HL-60/S4 treated with retinoic acid at 250 ng/mL for 4 days and 3 days (cell line): ENCODE measurements around the gene STK32B.
"Not testable (repeated sequence)": the region's sequence is repeated elsewhere in the genome, so short reads cannot be mapped to it uniquely, and the experiment has no call there.

Experiments used
- in situ Hi-C: fragments of 300-500 bp; cut with MboI; formaldehyde crosslinking; loops from 2 replicates; pipeline ENCODE4 v1.7.0; 2022; ENCODE audit warnings: low sequenced_read_pairs

Gene STK32B

DNA sequence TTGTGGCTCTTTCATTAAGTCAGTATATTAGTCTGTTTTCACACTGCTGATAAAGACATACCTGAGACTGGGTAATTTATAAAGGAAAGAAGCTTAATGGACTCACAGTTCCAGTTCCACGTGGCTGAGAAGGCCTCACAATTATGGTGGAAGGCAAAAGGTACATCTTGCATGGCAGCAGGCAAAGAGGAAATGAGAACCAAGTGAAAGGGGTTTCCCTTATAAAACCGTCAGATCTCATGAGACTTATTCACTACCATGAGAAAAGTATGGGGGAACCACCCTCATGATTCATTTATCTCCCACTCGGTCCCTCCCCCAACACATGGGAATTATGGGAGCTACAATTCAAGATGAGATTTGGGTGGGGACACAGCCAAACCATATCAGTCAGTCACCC lies 15.7 kb downstream of the STK32B start:
- in situ Hi-C loops, result not testable (repeated sequence)

DNA sequence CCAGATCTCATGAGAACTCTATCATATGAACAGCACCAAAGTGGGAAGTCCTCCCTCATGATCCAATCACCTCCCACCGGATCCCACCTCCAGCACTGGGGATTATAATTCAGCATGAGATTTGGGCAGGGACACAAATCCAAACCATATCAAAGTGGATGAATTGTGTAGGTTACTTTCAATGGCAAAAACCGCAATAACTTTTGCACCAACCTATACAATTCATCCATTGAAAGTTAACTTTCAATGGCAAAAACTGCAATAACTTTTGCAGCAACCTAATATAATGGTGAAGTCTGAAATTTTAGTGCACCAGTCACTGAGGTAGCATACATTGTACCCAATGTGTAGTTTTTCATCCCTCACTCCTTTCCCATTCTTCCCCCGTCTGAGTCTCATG lies 16.6 kb downstream of the STK32B start:
- in situ Hi-C loops, result no loop called here

DNA sequence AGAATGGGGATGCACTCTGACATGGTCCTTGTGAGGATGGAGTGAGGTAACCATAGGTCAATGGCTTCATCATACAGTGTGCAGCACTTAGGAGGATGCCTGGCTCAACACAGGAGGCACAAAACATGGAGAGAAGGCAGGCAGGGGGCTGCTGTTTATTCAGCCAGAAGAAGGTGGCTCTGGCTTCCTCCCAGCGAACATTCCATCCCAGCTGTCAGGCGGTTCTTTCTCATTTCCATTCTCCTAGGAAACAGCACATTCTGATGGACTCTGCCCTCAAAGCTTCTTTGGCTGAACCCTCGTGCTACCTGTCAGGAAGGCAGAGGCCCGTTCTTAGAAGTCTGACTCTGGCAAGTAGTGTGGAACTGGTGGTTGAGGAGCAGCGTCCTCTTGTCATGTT lies 18.6 kb downstream of the STK32B start:
- in situ Hi-C loops, result no loop called here

DNA sequence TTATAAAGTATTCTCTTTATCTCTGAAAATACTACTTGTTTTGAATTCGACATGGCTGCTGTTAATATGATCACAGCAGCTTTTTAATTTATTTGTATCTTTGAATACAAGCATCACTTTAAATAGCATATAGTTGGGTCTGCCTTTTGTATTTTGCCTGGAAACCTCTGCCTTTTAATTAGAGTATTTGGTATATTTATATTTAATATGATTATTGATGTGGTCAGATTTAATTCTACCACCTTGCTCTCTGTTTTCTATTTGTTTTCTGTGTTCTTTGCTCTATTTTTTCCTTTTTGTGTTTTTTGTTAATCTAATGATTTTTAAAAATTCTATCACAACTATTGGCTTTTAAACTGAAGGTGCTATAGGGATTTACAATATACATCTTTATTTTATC lies 21.7 kb downstream of the STK32B start:
- in situ Hi-C loops, result no loop called here

DNA sequence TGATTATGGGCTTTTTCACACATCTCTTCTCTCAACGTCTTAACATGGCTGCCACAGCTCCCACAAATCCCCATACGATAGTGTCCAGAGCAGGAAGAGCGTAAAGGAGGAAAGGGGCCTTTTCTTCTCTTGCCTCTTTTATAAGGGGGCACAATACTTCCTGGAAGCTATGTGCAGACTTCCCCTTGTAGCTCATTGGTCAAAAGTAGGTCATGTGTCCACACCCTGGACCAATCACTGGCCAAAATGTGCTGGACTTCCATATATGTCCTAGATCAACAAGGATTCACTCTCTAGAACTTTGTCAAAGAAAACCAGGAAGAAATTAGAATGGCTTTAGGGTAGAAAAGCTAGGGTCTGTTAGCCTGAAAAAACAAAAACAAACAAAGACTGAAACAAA lies 26.7 kb downstream of the STK32B start:
- in situ Hi-C loops, result no loop called here

DNA sequence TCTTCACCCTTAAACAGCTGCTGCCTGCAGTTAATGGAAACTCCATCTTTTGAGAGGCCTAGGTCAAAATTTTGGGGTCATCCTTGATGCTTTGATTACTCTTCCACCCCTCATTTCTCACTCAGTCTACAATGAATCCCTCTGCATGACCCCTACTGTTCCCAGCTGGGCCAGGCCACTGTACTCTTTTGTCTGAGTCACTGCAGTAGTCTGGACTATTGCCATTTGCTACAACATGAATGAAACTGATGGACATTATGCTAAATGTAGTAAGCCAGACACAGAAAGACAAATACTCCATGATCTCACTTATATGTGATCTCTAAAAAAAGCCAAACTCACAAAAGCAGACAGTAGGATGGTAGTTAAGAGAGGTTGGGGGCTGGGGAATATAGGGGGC lies 28.3 kb downstream of the STK32B start:
- in situ Hi-C loops, result no loop called here

DNA sequence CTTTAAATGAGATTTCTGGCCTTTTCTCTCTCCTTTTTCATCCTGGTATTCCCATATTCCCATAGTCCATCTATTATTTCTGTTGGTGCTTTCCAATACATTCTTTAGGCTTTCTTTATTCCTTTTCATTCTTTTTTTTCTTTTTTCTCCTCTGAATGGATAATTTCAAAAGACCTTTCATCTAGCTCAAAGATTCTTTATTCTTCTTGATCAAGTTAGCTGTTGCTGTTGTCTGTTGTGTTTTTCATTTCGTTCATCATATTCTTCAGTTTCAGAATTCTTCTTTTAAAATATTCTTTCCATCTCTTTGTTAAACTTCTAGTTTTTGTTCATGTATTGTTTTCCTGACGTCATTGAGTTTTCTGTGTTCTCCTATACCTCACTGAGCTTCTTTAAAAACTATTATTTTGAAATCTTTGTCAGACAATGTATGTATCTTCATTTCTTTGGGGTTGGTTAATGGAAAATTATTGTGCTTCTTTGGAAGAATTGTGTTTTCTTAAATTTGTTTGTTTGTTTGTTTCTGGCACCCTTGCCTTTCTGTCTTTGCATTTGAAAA lies 30.2 kb downstream of the STK32B start:
- in situ Hi-C loops, result no loop called here

DNA sequence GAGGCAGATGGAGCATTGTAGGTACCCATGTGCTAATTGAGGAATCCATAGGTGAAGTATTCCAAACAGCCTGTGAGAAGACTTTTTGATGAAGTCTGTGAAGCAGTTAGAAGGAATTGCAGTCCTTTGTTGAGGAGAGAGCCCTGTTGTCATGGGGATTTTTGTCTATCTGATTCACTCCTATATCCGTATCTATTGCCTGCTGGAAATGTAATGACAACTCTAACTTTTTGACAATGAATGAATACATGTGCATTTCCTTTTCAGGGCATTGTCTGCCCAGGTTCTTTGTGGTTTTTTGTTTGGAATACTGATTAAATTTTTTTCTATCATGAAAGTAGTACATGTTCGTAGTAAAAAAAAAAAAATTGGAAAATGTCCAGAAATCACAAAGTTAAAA lies 31.1 kb downstream of the STK32B start:
- in situ Hi-C loops, result no loop called here

DNA sequence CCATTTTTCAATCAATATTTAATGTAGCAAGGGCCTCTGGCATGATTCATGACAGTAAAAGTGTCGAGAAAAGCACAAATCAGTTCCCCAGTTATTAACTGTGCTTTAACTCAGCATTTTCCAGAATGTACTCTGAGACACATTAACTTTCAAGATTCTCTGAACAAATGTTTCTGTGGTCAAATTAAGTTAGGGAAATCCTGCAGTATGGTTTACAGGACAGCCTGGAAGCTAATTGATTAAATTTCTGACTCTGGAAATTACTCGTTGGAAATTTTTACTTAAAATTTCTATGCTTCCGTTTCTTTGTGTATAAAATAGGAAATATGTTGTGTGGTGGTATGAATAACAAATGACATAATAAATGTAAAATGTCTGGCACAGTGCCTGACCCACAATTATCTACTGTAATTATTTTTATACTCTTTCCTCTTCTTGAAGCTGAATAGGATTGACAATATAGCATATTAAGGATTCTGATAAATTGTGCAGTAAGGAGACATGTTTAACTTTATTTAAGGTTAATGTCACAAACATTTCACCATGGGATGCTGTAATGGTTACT lies 33.7 kb downstream of the STK32B start:
- in situ Hi-C loops, result no loop called here

DNA sequence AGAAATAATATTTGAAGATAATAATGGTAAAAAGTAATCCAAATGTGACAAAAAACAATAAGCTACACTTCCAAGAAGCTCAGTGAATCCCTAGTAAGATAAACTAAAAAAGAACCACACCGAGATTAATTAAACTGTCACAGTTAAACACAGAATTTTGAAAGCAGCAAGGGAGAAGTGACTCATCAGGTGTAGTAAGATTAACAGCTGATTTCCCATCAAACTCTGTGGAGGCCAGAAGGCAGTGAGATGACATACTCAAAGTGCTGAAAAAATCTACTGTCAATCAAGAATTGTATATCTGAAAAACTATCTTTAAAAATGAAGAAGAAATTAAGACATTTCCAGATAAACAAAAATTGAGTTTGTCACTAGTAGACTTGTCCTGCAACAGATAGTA lies 35.3 kb downstream of the STK32B start:
- in situ Hi-C loops, result no loop called here

DNA sequence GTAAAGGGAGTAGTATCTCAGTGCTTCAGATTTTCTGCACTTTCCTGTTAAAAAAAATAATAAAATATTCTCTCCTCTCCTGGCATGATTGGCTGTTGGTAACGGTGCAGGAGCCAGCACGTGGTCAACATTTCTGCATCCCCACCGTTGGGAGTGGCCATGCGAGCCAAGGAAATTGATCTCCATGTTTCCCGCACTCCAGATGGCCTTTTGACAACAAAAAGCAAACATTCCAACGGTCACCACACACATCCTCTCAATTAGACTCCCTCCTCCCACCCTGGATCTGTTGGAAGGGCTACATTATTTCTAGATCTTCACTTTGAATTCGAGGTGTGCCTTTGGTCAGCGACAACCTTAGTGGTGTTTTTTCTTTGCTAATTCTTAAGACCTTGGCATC lies 45.0 kb downstream of the STK32B start:
- in situ Hi-C loops, result no loop called here

DNA sequence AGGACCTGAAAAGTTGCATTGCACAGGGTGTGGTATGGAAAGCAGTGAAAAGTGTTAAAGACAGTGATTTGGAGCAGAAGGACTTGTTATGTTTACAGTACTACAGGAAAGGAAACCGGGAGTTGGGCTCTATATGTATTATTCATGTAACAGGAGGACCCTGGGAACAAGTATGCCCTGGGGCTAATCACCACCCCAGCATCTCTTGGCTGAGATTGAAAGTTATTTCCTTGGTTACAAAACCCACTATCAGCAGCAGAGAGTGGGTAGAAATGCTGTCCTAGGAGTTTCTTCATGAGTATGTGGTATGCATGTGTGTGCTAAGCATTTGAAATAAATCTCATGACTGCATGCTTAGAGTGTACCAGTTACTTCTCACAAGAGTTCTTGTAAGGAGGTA lies 46.9 kb downstream of the STK32B start:
- in situ Hi-C loops, result no loop called here

DNA sequence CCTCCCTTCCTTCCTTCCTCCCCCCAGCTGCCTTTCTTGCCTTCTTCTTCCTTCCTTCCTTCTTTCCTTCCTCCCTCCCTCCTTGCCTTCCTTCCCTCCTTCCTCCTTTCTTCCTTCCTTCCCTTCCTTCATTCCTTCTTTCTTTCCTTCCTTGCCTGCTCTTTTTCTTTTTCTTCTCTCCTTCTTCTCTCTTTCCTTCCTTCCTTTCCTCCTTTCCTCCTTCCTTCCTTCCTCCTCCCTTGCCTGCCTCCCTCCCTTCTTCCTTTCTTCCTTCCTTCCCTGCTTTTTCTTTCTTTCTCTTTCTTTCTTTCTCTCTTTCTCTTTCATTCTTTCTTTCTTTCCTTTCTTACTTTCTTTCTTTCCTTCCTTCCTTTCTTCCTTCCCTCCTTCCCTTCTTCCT lies 49.1 kb downstream of the STK32B start:
- in situ Hi-C loops, result no loop called here

DNA sequence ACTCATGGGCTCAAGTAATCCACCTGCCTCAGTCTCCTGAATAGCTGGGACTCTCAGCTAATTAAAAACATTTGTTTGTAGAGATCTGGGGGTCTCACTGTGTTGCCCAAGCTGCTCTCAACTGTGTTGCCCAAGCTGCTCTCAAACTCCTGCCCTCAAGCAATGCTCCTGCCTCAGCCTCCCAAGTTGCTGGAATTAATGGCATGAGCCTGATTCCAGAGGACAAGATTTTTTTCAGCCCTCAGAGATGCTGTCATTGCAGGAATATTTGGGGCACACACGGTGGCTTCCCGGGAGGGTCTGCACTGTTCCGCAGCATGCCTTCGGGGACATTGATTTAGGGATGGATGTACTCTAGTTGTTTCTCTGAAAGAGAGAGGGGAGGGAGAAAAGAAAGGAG lies 49.7 kb downstream of the STK32B start:
- in situ Hi-C loops, result no loop called here

DNA sequence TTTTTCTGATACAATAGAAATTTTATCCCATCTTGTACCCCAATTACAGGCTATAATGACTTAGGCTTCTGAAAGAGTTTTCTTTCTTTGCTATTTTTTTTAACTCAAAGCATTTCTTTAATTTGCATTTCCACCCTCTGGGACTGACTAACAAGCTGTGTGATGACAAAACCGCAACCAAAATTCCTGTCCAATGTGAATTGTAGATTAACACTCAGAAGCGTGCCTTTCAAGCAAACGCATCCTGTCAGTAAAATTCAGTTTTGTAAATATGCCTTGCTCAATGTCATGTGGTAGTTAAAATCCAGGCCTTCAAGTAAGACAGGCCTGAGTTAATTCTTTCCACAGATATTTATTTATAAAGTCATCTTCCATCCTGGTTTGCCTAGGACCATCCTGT lies 50.3 kb downstream of the STK32B start:
- in situ Hi-C loops, result no loop called here

DNA sequence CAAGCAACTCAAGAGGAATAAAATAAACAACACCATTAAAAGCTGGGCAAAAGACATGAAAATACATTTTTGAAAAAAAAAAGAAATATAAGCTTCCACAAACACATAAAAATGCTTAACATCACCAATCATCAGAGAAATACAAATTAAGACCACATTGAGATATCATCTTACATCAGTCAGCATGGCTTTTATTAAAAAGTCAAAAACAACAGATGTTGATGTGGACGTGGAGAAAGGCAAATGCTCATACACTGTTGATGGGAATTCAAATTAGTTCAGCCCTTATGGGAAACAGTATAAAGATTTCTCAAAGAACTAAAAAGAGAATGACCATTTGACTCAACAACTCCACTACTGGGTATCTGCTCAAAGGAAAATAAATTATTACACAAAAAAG lies 59.6 kb downstream of the STK32B start:
- in situ Hi-C loops, result no loop called here

DNA sequence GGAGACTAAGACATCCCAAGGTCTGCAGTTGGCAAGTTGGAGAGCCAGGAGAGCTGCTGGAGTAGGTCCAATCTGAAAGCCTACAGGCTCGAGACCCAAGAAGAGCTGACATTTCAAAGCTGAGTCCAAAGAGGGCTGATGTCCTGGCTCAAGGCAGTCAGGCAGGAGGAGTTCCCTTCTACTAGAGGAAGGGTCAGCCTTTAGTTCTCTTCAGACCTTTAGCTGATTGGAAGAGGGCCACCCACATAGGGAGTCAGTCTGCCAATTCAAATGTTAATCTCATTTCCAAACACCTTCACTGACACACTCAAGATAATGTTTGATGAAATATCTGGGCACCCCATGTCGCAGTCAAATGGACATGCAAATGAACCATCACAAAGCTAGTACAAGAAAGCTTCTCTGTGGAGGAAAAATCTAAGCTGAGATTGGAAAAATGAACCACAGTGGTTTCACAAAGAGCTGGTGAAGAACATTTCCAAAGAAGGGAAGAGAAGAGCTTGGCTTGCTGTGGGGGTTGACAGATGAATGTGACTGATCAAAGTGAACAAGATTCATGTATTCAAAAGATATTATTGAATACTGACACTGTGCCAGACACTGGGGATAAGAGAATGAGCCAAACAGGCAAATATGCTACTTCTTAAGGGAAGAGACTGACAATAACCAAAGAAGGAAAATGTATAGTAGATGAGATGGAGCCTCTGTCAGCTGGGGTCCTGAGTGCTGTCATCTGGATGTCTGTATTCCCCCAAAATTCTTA lies 61.2 kb downstream of the STK32B start:
- in situ Hi-C loops, result no loop called here

DNA sequence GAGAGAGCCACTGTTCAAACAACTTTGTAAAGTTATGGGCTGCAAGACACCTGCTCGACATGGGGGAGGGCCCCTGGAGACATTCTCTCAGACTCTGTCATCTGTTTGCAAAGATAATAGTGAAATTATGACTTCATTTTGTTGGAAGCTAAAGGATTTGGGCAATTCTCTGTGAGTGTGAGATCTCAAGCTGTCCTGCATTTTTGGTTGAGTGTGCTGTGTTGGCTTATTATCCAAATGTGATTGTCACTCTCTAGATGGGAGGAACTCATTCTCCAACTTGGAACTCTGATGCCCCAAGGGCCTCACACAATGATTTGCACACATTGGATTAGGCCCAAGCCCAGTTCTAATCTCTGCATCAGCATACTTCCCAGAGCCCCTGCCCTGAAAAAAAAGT lies 63.7 kb downstream of the STK32B start:
- in situ Hi-C loops, result no loop called here

DNA sequence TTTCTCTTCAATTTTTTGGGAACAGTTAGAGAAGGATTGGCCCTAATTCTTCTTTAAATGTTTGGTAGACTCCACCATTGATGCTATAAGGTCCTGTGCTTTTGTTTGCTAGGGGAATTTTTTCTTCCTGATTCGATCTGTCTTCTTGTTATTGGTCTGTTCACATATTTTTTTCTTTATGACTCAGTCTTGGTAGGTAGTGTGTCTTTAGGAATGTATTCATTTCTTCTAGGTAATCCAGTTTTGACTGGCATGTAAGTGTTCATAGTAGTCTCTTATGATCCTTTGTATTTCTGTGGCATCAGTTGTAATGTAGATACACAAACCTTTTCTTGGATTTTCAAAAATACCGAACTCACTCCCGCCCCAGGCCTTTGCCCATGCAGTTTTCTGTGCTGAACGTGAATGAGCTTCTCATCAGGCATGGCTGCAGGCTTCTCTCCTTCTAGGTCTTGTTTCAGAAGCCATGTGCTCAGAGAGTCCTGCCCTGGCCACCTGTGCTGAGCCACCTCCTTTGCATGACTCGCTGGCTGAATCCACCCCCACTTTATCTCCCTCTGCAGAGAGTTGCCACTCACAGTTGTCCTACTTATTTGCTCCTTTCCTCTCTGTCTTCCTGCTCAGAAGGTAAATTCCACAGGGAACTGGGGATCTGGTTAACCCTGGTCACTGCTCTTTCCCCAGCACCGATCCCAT lies 67.0 kb downstream of the STK32B start:
- in situ Hi-C loops, result no loop called here

DNA sequence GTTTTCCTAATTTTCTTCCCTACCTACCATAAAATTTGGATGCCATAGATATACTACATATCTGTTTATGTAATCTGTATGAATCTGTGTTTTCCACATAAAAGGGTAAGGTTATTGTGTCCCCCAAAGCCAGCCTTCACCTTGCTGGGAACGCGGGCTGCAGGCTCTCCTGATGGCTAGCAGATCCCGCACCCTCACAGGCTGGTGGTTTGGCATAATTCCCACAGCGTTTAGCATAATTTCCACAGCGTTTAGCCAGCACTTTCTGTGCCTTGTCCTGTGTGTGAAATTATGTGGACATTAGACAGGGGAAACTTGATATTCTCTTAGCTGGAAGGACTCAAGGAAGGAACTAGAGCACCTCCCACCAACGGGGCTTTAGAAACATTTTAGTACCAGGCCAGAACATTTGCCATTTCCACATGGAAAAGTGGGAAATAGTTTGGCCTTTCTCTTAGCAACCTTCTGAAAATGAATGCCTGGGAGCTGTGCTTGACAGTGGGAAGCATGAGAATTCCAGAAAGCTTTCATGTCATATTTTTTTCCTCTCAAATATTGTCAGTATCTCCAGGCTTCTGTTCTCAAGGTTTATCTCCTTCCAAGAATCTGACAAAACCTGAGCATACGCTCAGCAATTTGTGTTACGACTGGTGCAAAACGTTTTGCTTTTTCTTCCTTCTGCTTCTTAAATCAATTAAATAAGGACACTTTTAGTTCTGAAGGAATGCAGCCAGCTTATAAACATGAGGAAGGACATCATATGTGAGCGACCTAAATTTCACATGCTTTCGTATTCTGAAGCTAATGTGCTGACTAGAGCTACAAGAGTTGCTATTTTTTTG lies 67.9 kb downstream of the STK32B start:
- in situ Hi-C loops, result no loop called here

DNA sequence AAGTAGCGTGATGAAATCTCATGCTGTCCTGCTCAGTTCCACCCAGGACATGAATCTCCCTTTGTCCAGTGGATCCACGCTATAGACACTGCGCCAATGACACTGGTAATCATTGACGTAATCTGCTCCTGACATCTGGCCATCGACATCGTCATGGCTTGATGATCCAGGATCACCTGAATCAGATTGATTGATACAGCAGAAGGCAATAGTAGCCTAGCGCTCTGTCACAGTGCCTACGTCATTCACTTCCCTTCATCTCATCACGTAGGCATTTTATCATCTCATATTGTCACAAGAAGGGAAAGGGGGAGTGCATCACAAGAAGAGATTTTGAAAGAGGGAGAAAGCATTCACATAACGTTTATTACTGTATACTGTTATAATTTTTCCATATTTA lies 68.8 kb downstream of the STK32B start:
- in situ Hi-C loops, result no loop called here
